GF-D8 (cell line): ENCODE data around the gene GTPBP10.
"Not testable (repeated sequence)": the region's sequence is repeated elsewhere in the genome, so short reads cannot be mapped to it uniquely, and the experiment has no call there.

ENCODE experiments used
- DNase-seq: peaks from one replicate; lab custom pipeline; 2025; lab: John Stamatoyannopoulos, UW

Gene GTPBP10, protein sequence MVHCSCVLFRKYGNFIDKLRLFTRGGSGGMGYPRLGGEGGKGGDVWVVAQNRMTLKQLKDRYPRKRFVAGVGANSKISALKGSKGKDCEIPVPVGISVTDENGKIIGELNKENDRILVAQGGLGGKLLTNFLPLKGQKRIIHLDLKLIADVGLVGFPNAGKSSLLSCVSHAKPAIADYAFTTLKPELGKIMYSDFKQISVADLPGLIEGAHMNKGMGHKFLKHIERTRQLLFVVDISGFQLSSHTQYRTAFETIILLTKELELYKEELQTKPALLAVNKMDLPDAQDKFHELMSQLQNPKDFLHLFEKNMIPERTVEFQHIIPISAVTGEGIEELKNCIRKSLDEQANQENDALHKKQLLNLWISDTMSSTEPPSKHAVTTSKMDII

DNA sequence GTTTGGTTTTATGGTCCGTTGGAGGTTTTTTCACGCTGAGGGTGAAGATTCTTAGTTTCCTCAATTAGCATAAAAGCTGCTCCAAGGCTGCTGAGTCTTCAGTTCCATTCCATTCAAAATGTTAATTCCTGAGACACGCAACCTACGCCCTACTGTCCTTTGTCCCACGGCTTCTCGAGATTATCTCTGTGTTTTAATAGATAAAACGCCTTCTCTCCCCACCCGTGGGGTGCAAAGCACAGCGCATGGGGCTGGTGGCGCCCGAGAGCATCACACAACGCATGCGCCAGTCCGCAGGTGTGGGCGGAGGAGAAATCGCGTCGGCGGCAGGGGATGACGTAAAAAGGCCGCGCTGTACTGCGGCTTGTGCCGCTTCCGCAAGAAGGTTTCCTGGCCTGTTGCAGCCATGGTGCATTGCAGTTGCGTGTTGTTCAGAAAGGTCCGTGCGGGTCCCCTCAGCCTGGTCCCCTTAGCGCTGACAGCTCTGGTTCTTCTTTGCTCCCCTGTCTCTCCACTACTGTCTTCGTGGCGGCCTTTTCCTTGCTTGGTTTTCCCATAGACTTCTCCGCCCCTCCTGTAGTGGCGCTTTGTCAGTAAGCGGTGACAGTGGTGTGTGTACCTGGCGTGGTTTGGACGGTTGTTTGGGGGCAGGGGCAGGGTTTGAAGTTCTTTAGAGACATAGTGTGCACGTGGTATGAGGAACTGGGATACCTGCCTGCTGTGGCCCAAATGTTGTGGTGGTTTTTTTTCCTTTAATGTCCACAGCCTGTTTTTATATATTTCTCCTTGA is at the start of gene GTPBP10:
TSS of gene GTPBP10 (plus strand) at position 381 of the 790 bp plus-strand sequence. CDS start at position 407, 26 bp downstream.
- peak; percentile 95 for DNase-seq

DNA sequence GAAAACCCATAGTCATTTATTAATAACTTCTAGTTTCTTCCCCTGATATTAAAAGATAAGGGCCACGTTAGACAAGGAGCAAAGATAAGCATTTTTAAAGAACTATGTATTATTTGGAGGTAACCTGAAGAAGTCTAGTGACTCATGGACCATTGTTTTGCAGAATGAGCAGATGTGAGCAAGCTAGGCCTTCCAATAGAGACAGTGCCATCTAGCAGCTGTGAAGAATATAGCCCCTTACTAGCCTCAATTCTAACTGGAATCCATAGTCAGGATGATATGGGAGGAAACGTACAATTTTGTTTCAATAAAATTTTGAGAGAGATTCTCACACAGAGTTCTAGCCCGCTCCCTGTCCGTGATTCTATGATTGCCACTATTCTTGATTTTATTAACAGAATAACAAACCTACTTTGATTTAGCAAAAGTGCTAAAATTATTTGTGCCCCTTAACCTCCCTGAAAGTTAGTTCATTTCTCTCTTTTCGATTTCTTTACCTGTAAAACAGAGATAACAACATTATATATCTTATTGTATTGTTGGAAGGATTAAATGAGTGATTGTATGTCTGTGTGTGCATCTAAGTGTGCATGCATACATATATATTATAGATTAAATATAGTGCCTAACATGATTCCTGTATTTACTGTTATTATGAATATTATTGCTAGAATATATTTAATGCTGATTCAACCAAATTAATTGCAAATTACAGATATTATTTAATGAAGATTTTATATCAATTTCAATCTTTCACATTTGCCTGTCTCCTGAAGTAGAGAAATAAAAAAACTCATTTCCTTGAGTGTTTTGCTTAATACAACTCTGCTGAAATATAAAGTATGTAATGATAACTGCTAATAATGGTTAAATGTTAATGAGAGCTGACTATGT is 48.1 kb upstream of the GTPBP10 start:
- DNase-seq: no peak

DNA sequence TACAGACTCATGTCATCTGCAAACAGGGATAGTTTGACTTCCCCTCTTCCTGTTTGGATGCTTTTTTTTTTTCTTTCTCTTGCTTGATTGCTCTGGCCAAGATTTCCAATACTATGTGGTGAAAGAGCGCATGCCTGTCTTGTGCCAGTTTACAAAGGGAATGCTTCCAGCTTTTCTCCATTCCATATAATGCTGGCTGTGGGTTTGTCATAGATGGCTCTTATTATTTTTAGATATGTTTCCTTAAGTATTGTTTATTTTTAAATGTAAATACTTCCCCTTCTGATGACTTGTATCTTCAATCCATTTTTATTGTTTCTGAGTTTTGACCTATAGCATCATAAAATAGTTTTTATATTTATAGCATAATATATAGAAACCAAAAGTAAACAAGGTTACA is 43.3 kb upstream of the GTPBP10 start:
- DNase-seq: no peak

DNA sequence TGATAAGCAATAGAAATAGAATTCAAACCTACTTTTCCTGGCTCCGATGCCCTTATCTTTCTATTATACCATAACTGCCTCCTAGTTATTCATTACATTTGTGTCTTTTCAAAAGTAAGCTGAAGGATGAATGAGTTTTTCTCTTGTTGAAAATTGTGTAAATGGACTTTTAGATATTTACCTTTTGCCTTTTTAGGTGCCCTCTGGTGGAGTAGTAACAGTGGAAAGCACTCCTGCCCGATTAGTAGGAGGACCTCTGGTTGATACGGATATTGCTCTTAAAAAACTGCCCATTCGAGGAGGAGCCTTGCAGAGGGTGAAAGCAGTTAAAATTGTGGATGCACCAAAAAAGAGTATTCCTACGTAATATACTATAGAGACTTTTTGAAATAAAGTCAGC is 36.6 kb upstream of the GTPBP10 start:
- DNase-seq: no peak

DNA sequence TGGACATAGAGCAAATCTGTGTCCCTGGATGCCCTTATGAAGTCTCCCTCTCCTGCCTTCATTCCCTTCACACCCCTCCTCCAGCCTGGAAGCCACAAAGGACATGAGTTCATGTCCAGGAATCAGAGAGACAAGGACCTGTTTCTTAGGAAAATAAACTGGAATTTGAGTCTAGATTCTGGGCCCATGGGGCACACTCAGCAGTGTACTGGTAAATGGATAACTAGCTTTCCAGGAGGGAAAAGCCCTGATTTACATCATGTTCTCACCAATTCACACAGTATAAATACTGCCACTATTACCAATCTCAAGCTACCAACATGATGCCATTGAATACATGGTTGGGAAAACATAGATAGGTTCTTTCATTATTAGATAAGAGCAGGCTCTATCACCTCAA is 35.3 kb upstream of the GTPBP10 start:
- no peak for DNase-seq

DNA sequence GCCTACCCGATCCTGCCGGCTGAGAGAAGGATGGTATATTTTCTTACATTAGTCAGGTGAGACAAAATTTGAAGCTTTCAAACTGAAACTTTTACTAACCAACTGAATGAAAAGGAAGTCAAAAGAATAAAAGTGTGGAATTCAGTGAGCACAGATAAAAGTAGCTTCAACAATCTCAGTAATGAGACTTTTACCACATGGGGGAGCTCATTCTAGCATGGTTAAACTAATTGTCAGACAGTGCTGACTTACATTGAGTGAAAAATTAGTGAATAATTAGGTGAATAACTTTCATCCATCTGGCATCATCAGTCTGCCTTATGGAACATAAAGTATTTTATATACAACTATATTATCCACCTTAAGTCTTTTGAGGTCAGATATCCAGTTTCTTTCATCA is 33.8 kb upstream of the GTPBP10 start:
- DNase-seq: no peak

DNA sequence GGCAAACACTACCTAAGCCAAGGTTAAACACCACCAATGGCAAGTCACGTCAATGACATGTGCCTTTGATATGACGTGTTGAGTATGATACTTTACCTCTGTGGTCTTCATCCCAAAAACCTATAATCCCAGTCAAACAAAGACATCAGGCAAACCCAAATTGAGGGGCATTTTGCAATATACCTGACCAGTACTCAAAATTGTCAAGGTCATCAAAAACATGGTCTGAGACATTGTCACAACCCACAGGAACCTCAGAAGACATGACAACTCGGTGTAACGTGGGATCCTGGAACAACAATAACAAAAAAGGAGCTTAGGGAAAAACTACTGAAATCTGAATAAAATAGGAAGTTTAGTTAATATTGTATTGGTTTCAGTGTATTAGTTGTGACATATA is 32.6 kb upstream of the GTPBP10 start:
- DNase-seq: no peak

DNA sequence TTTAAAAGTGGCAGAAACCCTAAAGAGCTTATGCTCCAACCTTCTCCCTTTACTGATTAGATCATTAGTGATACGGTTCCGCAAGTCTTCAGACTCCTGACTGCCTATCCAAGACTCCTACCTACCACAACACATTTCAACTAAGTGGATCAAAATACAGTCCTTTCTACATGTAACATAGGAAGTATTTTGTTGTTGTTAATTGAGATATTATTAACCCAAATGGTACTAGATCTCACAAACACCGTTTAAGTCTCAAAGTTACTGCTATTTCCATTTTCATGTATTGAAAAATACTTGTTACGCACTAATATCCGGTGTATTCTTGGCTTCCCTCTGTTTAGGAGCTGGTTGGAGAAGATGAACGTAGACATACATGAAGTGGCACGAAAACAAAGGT is 26.5 kb upstream of the GTPBP10 start:
- no peak for DNase-seq

DNA sequence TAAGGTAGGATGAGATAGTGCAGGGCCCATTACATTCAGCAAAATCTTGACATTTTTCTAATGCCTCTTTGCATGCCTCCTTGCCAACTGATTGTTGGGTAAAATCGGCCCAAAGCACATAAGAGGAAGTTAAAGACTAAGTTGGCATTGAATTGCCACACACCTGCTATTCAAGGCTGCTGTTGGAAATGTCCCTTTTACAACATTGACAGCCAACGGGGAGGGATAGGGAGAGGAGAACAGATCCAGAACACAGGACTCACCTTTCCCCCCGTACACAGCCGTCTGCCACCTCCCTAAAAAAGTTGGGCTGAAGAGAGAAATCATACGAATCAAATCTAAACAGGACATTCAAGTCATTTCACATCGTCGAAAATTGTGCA is 26.1 kb upstream of the GTPBP10 start:
- no peak for DNase-seq

DNA sequence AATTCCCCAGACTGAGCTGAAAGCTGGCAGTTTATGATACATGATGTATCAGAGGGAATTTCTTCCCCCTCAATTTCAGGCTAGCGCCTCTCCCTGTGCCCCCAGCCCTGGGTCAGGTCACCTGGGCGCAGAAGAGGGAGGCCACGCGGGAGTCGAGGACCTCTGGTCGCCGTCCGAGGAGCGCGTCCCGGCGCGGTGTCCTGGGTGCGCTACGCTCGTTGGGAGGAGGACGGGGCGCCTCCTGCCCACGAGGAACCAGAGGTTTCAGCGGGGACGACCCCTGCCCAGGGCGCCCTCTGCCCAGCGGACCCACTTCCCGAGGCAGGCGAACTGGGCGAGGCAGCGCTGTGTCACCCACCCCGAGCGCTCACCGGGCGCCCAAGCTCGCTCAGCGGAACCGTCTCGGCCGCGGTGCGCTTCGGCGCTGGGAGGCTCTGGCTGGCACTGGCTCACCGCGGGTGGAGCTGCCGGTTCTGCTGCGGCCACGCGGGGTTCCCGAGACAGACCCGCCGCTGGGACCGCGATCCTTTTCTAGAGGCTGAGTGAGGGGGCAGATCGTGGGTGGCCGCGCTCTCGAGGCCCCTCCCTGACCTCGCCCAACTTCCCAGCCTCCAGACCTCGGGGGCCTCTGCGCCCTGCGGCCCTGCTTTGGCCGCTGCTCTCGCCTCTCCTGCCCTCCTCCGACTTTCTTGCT is 25.6 kb upstream of the GTPBP10 start, which contains the start of gene FAM237B:
TSS of gene FAM237B (minus strand) at position 504 of the 694 bp plus-strand sequence. CDS start 1,556 bp downstream, outside the sequence.
- DNase-seq: no peak

DNA sequence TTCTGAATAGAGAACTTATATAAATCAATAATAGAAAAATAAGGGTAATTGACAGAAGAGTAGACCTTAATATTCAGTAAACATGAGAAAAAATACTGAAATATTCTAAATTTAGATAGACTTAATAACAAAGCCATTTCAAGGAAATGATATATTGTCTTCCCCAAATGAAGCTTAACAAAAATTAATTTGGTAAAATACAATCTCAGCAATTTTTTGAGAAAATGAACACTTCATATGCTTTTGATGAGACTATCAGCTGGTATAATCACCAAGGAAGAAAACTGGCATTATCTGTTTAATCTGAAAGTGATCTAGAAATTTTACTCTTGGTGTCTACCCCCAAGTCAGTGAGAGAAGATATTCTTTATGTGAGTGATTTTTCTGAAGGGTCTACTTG is 23.7 kb upstream of the GTPBP10 start:
- DNase-seq: no peak

DNA sequence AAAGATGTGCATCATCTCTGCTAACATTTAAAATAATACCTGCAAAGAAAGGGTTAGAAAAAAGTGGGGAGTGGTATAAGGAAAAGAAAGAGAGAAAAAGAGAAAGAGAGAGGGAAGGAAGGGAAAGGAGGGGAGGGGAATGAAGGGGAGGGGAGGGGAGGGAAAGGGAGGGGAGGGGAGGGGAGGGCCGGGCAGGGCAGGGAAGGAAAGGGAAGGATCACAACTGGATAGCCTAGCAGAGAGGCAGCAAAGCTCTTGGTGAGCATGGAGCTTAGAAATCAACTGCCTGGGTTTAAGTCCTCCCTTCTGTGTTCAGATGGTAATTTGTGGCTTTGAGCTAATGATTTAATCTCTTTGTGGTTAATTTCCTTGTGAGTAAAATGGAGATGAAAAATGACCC is 20.0 kb upstream of the GTPBP10 start:
- DNase-seq: no peak

DNA sequence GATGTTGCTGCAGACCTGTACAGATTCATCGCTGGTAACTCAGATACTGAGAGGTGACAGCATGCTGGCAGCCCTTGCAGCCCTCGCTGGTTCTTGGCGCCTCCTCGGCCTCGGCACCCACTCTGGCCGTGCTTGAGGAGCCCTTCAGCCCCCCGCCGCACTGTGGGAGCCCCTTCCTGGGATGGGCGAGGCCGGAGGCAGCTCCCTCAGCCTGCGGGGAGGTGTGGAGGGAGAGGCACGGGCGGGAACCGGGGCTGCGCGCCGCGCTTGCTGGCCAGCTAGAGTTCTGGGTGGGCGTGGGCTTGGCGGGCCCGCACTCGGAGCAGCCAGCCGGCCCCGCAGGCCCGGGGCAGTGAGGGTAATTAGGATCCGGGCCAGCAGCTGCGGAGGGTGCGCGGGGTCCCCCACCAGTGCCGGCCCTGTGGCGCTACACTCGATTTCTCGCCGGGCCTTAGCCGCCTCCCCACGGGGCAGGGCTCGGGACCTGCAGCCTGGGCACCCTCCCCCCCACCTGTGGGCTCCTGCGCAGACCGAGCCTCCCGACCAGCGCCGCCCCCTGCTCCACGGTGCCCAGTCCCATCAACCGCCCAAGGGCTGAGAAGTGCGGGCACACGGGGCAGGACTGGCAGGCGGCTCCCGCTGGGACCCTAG is 12.2 kb upstream of the GTPBP10 start:
- DNase-seq: no peak

DNA sequence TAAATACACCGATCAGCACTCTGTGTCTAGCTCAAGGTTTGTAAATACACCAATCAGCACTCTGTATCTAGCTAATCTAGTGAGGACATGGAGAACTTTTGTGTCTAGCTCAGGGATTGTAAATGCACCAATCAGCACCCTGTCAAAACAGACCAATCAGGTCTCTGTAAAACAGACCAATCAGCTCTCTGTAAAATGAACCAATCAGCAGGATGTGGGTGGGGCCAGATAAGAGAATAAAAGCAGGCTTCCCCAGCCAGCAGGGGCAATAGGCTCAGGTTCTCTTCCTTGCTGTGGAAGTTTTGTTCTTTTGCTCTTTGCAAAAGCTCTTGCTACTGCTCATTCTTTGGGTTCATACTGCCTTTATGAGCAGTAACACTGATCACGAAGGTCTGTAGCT is 11.6 kb upstream of the GTPBP10 start:
- not testable (repeated sequence) for DNase-seq

DNA sequence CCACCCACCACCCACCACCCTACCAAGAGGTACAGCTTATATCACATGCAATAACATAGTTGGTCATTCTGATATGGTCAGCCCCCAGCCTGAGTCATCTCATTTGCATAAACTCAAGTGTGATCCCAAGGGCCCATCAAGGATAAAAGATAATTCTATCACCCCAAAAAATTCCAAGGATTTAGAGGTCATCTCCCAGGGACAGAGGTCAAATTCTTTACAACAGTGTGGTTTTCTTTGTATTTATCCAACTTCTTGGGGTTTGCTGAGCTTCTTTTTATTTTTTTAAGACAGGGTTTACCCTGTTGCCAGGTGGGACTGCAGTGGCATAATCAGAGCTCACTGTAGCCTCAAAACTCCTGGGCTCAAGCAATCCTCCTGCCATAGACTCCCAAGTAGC is 9.4 kb upstream of the GTPBP10 start:
- DNase-seq: no peak

DNA sequence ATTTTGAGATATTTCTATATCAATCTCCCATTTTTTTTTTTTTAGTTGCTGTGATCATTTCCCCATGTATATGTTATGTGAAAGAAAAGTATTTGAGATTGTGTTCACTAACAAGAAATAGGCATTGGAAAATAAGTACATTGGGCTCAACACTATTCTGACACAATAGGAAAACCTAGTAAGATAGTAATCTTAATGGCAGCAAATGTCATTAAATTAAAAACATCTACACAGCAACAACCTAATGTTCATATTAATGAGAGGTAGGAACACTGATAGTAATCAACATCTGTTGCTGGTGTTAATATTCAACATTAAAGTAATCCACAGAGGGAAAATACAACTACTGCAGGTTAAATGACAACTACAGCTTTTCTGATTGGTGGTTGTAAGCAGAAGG is 1.5 kb upstream of the GTPBP10 start:
- DNase-seq: no peak

DNA sequence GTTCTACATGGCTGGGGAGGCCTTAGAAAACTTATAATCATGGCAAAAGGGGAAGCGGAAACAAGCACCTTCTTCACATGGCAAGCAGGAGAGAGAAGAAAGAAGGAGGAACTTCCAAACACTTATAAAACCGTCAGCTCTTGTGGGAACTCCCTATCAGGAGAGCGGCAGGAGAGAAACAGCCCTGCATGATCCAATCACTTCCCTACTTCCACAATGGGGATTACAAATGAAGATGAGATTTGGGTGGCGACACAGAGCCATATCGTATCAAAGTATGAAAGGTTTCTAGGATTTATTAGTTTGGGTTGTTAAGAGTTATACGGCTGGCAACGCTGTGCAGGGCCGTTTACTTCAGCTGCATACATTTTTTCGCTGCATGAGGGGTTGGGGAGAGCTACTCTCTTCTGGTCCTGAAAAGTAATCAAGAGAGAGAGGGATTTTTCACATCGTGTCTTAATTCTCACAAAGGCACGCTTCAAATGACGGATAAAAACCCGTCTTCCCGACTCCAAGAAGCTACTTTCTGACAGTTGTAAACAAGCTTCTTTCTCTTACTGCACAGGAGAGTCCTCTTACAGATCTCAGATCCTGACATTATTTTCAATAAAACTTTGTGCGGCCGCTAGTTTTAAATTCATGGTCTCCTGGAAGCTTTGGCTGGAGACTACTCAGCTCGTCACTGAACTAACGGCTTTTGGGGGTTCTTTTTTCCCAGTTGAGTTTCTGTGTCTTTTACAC is 751 bp upstream of the GTPBP10 start:
- peak; percentile 81 for DNase-seq

DNA sequence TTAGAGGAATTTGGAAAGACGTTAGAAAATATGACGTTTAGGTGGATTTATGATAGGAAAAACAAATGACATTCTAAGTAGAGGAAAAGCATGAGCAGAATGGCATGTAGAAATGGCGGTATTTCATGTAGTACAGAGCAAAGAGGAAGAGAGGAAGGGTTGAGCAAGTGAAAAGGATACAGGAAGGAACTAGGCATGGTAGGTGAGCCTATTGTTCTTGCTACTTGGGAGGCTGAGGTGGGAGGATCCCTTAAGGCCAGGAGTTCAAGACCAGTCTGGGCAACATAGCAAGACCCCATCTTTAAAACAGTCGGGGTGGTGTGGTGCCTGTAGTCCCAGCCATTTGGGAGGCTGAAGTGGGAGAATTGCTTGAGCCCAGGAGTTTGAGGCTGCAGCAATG is 1.2 kb downstream of the GTPBP10 start:
- peak; percentile 65 for DNase-seq

DNA sequence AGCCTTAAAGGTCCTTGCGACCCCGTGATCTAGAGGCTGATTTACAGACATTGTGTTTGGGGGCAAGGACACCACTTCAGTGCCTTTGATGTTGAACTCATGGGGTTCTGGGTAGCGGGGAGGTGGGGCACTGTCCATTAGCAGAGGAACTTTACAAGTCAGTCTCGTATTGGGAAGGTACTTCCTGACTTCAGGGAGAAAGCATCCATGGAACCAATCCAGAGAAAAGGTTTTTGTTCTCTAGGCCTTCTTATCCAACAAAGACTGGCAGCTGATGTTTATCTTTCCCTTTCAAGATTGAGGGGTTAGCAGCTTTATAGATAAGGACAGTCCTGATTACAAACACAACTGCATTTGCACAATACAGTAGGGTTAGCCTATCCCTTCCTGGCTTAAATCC is 2.8 kb downstream of the GTPBP10 start:
- DNase-seq: no peak

DNA sequence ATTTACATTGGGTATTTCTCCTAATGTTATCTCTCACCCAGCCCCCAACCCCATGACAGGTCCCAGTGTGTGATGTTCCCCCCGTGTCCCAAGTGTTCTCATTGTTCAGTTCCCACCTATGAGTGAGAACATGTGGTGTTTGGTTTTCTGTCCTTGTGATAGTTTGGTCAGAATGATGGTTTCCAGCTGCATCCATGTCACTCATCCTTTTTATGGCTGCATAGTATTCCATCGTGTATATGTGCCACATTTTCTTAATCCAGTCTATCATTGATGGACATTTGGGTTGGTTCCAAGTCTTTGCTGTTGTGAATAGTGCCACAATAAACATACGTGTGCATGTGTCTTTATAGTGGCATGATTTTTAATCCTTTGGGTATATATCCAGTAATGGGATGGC is 3.5 kb downstream of the GTPBP10 start:
- not testable (repeated sequence) for DNase-seq
